Measurements from ENCODE around the gene COMTD1. TPM values are rescaled to one million over a fixed set of nuclear protein-coding genes. Genes with fewer than 3 reads are reported as not detected.

Gene COMTD1
- total RNA-seq, 2 donors from 2014 or later = 62.6 to 117 TPM

GRCh38 chr10:75253281-75254220 lies 17.8 kb upstream of the COMTD1 start:
- Histone ChIP-seq H3K4me1 (no peaks in the 10 kb centered on the region), H3K36me3 (no peaks in the 10 kb centered on the region), H3K9ac (ENCODE audit: low read depth in 2 of 2, low read length in 2 of 2) (no peak overlapping the region), H3K9me3 (no peaks in the 10 kb centered on the region), H3K27ac (no peak overlapping the region), H3K4me3 (no peak overlapping the region), H3K27me3 (no peaks in the 10 kb centered on the region)
- TF ChIP-seq, protein P1, sequence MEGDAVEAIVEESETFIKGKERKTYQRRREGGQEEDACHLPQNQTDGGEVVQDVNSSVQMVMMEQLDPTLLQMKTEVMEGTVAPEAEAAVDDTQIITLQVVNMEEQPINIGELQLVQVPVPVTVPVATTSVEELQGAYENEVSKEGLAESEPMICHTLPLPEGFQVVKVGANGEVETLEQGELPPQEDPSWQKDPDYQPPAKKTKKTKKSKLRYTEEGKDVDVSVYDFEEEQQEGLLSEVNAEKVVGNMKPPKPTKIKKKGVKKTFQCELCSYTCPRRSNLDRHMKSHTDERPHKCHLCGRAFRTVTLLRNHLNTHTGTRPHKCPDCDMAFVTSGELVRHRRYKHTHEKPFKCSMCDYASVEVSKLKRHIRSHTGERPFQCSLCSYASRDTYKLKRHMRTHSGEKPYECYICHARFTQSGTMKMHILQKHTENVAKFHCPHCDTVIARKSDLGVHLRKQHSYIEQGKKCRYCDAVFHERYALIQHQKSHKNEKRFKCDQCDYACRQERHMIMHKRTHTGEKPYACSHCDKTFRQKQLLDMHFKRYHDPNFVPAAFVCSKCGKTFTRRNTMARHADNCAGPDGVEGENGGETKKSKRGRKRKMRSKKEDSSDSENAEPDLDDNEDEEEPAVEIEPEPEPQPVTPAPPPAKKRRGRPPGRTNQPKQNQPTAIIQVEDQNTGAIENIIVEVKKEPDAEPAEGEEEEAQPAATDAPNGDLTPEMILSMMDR (IDR thresholded peaks at IDR 0.05) = no peak
- no peak for DNase-seq
- intact Hi-C loops (cut with DNase I) = no loop called here

DNA sequence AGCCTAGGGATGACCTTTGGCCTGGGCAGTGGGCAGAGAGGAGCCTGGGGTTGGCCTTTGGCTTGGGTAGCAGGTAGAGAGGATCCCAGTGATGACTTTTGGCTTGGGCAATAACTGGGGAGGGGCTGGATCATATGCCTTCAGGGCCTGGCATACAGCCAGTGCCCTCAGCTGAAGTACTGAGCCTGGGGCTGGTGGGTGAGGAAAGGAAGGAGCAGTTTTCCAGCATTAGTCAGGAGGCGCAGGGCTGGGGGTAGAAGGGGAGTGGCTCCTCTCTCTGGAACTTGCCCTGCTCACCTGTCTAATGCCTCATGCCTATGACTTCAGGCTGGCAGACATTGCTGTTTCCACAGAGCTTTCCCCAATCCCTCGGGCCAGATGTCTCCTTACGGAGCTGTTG lies 15.2 kb upstream of the COMTD1 start:
- H3K27ac ChIP-seq = no peak overlapping the region
- no peak for DNase-seq
- no peak overlapping the region for H3K4me3 ChIP-seq
- H3K36me3 ChIP-seq = no peaks in the 10 kb centered on the region
- peaks cover under 1% of the 10 kb centered on the region for H3K4me1 ChIP-seq
- H3K9ac ChIP-seq (ENCODE audit: low read depth in 2 of 2, low read length in 2 of 2) = no peak overlapping the region
- no peaks in the 10 kb centered on the region for H3K27me3 ChIP-seq
- TF ChIP-seq, protein P1 (IDR thresholded peaks at IDR 0.05) = no peak
- no peaks in the 10 kb centered on the region for H3K9me3 ChIP-seq
- intact Hi-C loops (cut with DNase I) = no loop called here

DNA sequence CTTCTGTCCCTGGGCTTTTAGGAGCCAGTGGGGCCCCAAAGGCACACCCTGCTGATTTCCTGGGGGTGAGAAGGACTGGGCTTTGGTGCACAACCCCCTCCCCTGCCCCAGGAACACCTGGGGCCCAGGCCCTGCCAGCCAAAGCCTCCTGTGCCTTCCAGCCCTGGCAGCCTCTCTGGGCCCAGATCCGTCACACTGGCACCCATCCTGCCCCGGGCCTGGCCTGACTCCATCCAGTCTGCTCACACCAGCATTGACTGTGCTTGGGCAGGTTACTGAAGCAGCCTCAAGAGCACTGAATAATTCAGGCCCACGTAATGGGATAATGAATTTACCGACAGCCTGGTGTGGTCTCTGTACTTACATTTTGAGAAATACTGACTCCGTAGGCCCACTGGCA lies 12.0 kb upstream of the COMTD1 start:
- no peaks in the 10 kb centered on the region for H3K36me3 ChIP-seq
- no peak overlapping the region for H3K27ac ChIP-seq
- no peak overlapping the region for H3K4me3 ChIP-seq
- no peak for DNase-seq
- intact Hi-C loops (cut with DNase I) = no loop called here
- no peaks in the 10 kb centered on the region for H3K9me3 ChIP-seq
- no peaks in the 10 kb centered on the region for H3K27me3 ChIP-seq
- peaks cover 12% of the 10 kb centered on the region for H3K4me1 ChIP-seq
- H3K9ac ChIP-seq (ENCODE audit: low read depth in 2 of 2, low read length in 2 of 2) = no peak overlapping the region
- TF ChIP-seq, protein P1 (IDR thresholded peaks at IDR 0.05) = no peak

- Histone ChIP-seq H3K9ac (ENCODE audit: low read depth in 2 of 2, low read length in 2 of 2) (no peak overlapping the region), H3K27ac (no peak overlapping the region), H3K4me1 (peaks cover 12% of the 10 kb centered on the region), H3K27me3 (no peaks in the 10 kb centered on the region), H3K36me3 (no peaks in the 10 kb centered on the region), H3K9me3 (no peaks in the 10 kb centered on the region), H3K4me3 (no peak overlapping the region)
- TF ChIP-seq, protein P1 (IDR thresholded peaks at IDR 0.05) = no peak
- intact Hi-C loops (cut with DNase I) = no loop called here
- no peak for DNase-seq
Measured at GRCh38 chr10:75246506-75246905, 10.7 kb upstream of the COMTD1 start.

DNA sequence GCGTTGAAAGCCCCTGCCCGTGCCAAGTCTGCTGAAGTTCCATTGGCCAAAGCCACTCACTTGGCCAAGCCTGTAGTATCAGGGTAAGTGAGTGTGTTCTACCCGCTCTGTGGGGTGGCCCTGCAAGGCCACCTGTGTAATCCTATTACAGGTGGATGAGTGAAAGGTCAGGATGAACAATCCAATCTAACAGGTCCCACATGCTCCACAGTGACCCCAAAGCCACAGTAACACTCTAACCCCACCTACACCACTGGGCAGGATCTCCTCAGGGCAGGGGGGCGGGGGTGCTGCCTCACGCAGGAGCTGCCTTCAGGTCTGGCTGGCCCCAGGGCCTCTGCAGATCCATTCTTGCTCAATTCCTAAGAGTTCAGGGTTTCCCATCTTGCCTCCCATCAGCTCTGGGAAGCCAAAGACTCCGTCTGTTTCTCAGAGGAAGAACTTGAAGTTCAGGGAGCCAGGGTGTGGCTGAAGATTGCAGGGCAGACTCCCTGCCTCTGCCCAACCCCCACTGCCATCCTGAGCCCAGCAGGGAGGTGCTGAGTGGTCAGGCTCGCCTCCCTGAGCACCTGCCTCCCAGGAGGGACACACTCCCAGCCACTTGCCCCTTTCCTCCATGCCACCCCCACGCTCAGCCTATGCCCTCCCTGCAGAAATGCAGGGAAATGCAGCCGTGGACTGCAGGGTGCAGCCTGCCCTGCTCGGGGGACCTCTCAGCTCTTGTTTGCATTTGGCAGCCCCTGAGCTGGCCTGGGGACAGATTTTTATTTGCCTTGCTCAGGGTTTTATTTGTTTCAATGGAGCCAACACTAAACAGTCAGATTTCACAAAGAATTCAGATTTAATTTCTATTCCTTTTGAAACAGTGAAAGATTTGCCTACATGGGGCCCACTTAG lies 9.8 kb upstream of the COMTD1 start:
- H3K27me3 ChIP-seq = no peaks in the 10 kb centered on the region
- H3K27ac ChIP-seq = no peak overlapping the region
- DNase-seq = peak; percentile 89
- peaks cover 12% of the 10 kb centered on the region for H3K4me1 ChIP-seq
- intact Hi-C loops (cut with DNase I) = no loop called here
- TF ChIP-seq, protein P1 (IDR thresholded peaks at IDR 0.05) = no peak
- H3K9me3 ChIP-seq = no peaks in the 10 kb centered on the region
- H3K4me3 ChIP-seq = no peak overlapping the region
- H3K9ac ChIP-seq (ENCODE audit: low read depth in 2 of 2, low read length in 2 of 2) = no peak overlapping the region
- no peaks in the 10 kb centered on the region for H3K36me3 ChIP-seq

All from colonic mucosa (tissue), 4 donors.